Lower lobe of right lung (tissue), 2 donors: Measurements from ENCODE around the gene PLEKHG2. TPM values are rescaled to one million over a fixed set of nuclear protein-coding genes. Genes with fewer than 3 reads are reported as not detected.

Source experiments
- ATAC-seq, 2 donors: fragments of 200-7000 bp; cut with Tn5 transposase; one replicate each; pipeline ENCODE4 v1.9.1; 2020 to 2022; ENCODE audit warnings: mild to moderate bottlenecking in 2 of 2, moderate library complexity in 2 of 2
- DNase-seq: peaks from one replicate; pipeline ENCODE4 v3.0.0-alpha.2; 2020
- H3K27ac ChIP-seq: fragments of 200-600 bp; one replicate; pipeline ENCODE4 v1.8.0; 2022
- H3K27me3 ChIP-seq: fragments of 200-600 bp; one replicate; pipeline ENCODE4 v1.8.0; 2022; ENCODE audit warnings: low read depth
- H3K36me3 ChIP-seq: fragments of 200-600 bp; one replicate; pipeline ENCODE4 v1.8.0; 2022; ENCODE audit warnings: mild to moderate bottlenecking
- H3K4me1 ChIP-seq: fragments of 200-600 bp; one replicate; pipeline ENCODE4 v1.8.0; 2022
- H3K4me3 ChIP-seq: fragments of 200-600 bp; one replicate; pipeline ENCODE4 v1.8.0; 2022; ENCODE audit warnings: mild to moderate bottlenecking
- H3K9me3 ChIP-seq: fragments of 200-600 bp; one replicate; pipeline ENCODE4 v1.8.0; 2022
- CTCF ChIP-seq: fragments of 200-600 bp; IDR thresholded peaks from one replicate; pipeline ENCODE4 v1.8.0; 2022; ENCODE audit warnings: antibody characterized with exemption, mild to moderate bottlenecking
- intact Hi-C: fragments of 100-400 bp; cut with DNase I; formaldehyde crosslinking; loops from one replicate; pipeline ENCODE4 v1.11.0; 2022
- total RNA-seq: library from RNA; stranded (reverse); fragmentation: NEBNext Ultra II Directional; extraction: Animal tissue kit (Norgen Biotek cat#: 25700); gene quantifications from one replicate; pipeline ENCODE4 v1.2.1, GENCODE V29; 2021
- donor health status: DM: no; HTN: yes; CAD: no; lungs with severe emphysema.

Gene PLEKHG2
- total RNA-seq, 1 donor from 2014 or later, result 24.7 TPM

- H3K36me3 ChIP-seq, result peaks cover 99% of the 10 kb centered on the region
- DNase-seq (no peak), ATAC-seq (no peak)
- no peak overlapping the region for H3K27ac ChIP-seq
- H3K4me1 ChIP-seq, result no peaks in the 10 kb centered on the region
- no peaks in the 10 kb centered on the region for H3K9me3 ChIP-seq
- intact Hi-C loops, result no loop called here
- H3K27me3 ChIP-seq, result no peaks in the 10 kb centered on the region
- no peak overlapping the region for H3K4me3 ChIP-seq
- TF ChIP-seq CTCF, result no peak
Observed at GRCh38 chr19:39463403-39463802, 50.9 kb downstream of the PLEKHG2 start.

- intact Hi-C loops, result no loop called here
- Histone ChIP-seq H3K4me1 (no peaks in the 10 kb centered on the region), H3K36me3 (peaks cover 99% of the 10 kb centered on the region), H3K9me3 (no peaks in the 10 kb centered on the region), H3K4me3 (no peak overlapping the region), H3K27ac (no peak overlapping the region), H3K27me3 (no peaks in the 10 kb centered on the region)
- DNase-seq (no peak), ATAC-seq (no peak)
- TF ChIP-seq CTCF, result no peak
Observed at GRCh38 chr19:39465956-39466747, 53.7 kb downstream of the PLEKHG2 start.

- Histone ChIP-seq H3K36me3 (peaks cover 99% of the 10 kb centered on the region), H3K27ac (no peak overlapping the region), H3K27me3 (no peaks in the 10 kb centered on the region), H3K4me1 (no peaks in the 10 kb centered on the region), H3K4me3 (no peak overlapping the region), H3K9me3 (no peaks in the 10 kb centered on the region)
- DNase-seq (no peak), ATAC-seq (no peak)
- TF ChIP-seq CTCF, result no peak
- intact Hi-C loops, result no loop called here
Observed at GRCh38 chr19:39467941-39468340, 55.5 kb downstream of the PLEKHG2 start.

- no peaks in the 10 kb centered on the region for H3K9me3 ChIP-seq
- intact Hi-C loops, result no loop called here
- TF ChIP-seq CTCF, result no peak
- H3K4me3 ChIP-seq, result no peak overlapping the region
- H3K27ac ChIP-seq, result no peak overlapping the region
- H3K36me3 ChIP-seq, result peaks cover 100% of the 10 kb centered on the region
- no peak for ATAC-seq
- H3K4me1 ChIP-seq, result no peaks in the 10 kb centered on the region
- no peak for DNase-seq
- H3K27me3 ChIP-seq, result no peaks in the 10 kb centered on the region
Observed at GRCh38 chr19:39469036-39469435, 56.6 kb downstream of the PLEKHG2 start.

GRCh38 chr19:39469567-39469966 lies 57.1 kb downstream of the PLEKHG2 start:
- Histone ChIP-seq H3K4me1 (no peaks in the 10 kb centered on the region), H3K27ac (no peak overlapping the region), H3K4me3 (no peak overlapping the region), H3K36me3 (peaks cover 100% of the 10 kb centered on the region), H3K9me3 (no peaks in the 10 kb centered on the region), H3K27me3 (no peaks in the 10 kb centered on the region)
- TF ChIP-seq CTCF, result no peak
- intact Hi-C loops, result no loop called here
- ATAC-seq, result no peak
- no peak for DNase-seq
